ENCODE measurements around the gene CTBP2.

CTBP2 gene

GRCh38 chr10:125003146-125003900 lies 157.0 kb downstream of the CTBP2 start:
- no peak for DNase-seq

DNA sequence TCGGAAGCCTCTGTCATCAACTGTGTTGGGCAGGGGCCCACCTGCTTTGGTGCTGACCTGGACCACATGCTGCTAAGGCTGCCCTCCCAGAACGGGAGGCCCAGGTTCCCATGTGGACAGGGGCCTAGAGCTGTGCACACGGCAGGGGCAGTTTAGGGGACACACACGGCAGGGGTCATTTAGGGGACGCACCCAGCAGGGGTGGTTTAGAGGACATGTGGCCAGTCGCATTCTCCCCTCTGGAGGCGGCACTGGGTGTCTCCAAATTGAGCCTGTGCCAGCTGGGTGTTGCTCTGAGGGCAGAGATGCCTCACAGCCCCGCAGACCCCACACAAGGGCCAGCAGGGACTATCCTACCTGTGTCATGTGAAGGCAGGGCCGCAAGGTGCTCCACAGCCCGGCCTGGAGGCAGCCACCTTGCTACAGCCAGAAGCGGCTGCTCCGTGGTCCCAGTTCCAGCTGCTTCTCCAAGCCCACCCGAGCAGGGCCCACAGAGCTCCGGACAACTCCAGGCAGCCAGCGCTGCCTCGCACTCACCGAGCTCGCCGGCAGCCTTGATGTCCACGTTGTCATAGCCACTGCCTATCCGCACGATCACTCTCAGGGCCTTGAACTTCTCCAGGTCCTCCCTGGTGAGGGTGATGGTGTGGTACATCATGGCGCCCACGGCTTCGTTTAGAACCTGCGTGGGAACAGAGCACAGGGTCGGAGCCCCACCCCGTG lies 157.8 kb downstream of the CTBP2 start:
- DNase-seq, result no peak

GRCh38 chr10:125002047-125002422 lies 158.3 kb downstream of the CTBP2 start:
- DNase-seq, result no peak

DNA sequence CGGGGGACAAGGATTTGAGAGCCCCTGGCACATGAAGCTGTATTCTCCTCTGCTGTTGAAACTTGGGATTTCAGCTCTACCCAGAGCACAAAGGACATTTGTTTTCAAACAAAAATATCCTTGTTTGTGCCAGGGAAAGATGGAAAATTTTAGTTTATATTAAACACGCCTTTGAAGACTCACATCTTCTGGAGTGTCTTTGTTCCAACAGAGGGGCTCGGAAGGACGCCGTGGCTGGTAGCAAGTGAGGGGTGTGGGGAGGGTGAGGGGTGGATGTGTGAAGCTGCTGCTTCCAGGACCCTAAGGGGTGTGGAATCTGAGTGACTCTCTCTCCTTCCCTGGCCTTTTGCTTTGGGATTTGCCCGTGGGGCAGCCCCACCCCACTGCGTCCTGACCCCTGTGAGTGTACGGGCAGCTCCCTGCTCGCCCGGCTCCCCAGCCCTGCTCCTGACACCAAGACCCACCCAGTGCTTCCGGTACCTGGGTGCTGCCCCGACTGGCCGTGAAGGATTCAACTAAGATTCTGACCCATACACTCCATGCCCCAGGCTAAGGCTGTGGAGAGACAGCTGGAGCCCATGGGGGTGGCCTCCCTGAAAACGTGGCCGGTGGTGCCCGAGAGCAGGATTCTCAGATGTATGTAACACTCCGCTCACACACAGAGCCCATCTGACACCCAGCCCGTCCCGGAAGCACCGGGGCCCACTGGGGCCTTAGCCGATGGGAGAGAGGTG lies 158.9 kb downstream of the CTBP2 start:
- DNase-seq, result no peak

GRCh38 chr10:125000366-125001312 lies 159.7 kb downstream of the CTBP2 start:
- DNase-seq, result no peak

DNA sequence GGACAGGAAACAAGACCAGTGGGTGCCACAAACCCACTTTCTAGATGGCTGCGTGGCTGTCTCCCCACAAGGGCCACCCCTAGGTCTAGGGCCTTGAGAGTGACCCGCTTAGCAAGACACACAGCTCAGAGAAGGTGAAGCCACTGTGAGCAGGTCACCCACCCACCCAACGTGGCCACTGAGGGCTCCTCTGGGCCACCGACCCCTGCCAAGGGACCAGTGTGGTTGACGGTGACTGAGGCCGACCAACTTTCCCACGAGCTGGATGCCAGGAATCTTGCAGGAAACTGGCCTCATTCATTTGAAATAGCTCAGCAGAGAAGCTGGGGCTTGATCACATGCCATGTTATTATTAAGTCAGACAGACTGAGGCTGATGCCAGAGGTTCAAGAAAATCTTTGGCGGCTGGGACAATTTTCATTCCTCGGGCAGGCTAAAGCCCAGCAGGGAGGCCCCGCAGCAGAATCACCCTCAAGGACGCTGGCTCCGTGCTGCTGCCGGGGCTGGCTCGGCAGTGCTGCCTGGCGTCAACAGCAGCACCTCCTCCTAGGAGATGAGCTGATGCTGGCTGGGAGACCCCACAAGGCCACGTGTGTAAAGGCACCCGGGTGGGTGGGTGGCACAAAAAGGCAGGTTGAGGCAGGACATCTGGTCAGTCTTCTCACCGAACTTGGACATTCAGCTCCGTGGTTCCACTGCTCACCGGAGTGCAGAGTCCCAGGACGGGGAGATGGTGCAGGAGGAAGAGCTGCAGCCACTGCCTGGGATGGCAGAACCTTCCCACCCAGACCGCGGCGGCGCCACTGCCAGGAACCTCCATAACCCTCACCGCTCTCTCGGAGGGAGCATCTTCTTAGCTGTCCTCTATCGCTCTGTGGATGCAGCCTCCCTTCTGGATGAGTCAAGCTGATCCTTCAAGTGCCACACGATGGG lies 160.7 kb downstream of the CTBP2 start:
- DNase-seq, result no peak

GRCh38 chr10:124998624-124999291 lies 161.6 kb downstream of the CTBP2 start:
- no peak for DNase-seq

- no peak for DNase-seq
These were observed 162.4 kb downstream of the CTBP2 start for GRCh38 chr10:124997771-124998623.

DNA sequence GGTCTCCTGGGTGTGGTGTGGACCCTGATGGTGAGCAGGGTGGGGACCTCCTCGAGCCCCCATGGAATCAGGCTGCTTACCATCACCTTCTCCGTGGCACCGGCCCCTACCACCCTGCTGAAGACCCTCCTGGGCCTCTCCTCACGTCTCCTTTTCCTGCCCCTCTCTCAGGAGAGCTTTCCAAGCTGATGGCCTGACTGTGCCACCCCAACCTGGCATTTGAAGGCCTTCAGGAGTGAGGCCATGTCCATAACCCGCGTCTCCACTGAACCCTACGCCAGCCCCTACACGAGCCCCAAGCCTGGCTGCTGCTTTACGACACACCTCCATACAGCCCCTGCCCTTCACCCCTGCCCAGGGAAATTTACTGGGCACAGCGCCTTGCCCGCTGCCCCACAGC lies 163.1 kb downstream of the CTBP2 start:
- no peak for DNase-seq

GRCh38 chr10:124996854-124997215 lies 163.5 kb downstream of the CTBP2 start:
- no peak for DNase-seq

GRCh38 chr10:124996127-124996853 lies 164.1 kb downstream of the CTBP2 start:
- no peak for DNase-seq

GRCh38 chr10:124995605-124996004 lies 164.8 kb downstream of the CTBP2 start:
- DNase-seq, result no peak

- no peak for DNase-seq
These were observed 165.5 kb downstream of the CTBP2 start for GRCh38 chr10:124994573-124995473.

GRCh38 chr10:124993736-124994451 lies 166.5 kb downstream of the CTBP2 start:
- DNase-seq, result no peak

DNA sequence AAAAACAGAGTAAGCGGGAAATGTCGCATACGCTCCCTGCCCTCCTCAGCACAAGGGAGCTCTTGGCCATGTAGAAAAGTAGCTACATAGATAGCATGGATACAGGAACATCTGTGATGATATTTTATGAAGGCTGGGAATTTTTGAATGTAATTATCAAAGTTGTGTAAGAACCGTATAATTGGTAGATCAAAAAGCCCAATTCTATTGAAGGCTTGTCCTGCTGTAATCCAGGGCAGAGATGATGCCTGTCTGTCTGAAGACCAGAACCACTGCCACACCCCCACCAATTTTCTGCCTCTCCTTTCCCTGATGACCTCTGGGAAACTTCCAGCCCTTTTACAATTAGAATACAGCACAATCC lies 167.0 kb downstream of the CTBP2 start:
- DNase-seq, result no peak

GRCh38 chr10:124992462-124993344 lies 167.7 kb downstream of the CTBP2 start:
- no peak for DNase-seq

Measured in T-helper 9 cell (primary cell).